CD4-positive, alpha-beta T cell treated with Interleukin-10 for 1 hour (primary cell): Measurements from ENCODE around the gene ZNF436.
"Not testable (repeated sequence)": the region's sequence is repeated elsewhere in the genome, so short reads cannot be mapped to it uniquely, and the experiment has no call there.

Experiments
- DNase-seq: peaks from one replicate; pipeline ENCODE4 v3.0.0-alpha.2; 2020

ZNF436 gene

DNA sequence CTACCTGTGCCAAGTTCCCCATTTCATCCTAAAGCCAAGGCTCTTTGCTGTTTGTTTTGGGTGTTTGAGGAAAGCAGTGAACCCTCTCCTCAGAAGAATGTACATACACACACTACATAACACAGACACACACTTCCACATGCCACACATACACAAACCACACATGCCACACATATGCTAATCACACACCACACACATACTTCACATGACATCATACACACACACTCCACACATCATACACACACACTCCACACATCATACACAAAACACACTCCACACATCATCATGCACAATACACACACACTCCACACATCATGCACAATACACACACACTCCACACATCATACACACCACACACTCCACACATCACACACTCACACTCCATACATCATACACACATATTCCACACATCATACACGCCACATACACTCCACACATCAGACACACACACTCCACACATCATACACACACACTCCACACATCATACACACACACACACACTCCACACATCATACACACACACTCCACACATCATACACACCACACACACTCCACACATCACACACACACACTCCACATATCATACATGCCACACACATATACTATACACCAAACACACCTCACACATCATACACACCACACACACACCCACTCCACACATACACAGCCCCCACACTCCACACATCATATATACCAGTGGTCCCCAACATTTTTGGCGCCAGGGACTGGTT lies 22.7 kb upstream of the ZNF436 start:
- DNase-seq = no peak

DNA sequence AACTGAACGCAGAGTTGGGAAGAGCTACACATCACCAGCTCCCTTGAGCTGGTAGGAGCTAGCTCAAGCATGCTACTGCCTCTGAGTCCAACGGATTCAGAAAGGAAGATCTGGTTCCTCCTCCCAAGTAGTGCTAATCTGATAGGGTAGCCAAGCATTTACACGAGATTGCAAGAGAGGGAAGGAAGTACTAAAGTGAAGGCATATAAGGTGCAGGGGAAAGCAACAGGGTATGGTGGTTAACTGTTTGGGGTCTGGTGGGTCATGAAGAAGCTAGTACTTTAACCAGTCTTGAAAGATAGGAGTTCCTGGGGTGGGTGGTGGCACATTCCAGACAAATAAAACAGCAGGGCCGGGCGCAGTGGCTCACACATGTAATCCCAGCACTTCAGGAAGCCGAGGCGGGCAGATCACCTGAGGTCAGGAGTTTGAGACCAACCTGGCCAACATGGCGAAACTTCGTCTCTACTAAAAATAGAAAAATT lies 20.2 kb upstream of the ZNF436 start:
- no peak for DNase-seq

DNA sequence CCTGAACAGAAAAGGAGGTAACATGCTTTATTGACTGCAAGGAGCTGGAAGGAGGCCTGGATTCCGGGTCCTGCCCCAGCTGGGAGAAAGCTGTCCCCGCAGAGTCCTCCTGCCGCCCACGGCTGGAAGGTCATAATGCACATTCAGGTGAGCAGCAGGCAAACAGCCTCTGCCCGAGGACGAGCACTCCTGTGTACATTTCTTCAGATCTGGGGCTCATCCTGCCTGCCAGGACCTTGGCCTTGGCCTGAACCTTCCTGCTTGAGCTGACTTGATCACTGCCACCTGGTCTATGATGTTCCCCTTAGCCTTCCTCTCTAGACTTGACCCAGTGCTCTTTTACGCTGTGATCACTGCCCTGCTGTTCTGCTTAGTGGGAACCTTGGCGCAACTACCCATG lies 17.9 kb upstream of the ZNF436 start:
- no peak for DNase-seq

DNA sequence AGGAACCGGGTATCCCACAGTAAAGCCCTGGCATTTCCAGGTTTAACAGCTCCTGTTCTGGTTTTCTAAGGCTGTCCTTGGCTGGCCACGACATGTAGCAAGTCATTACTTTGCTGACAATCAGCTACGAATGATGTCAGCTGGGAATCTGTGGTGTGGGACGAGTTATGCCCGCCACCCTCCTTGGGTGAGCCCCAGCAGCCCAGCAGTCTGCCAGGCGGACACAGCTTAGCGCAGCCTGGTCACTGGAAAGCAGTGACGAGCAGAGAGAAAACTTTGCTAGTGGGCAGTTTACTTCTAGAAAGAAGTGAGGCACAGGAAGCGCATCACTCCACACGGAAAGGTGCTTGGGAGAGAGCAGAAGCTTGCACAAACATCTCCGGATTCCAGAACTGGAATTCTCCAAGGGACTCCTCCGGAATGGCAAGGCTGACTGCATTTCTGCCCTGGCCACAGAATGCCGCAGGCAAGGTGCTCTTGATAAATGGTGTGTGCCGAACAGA lies 15.5 kb upstream of the ZNF436 start:
- no peak for DNase-seq

DNA sequence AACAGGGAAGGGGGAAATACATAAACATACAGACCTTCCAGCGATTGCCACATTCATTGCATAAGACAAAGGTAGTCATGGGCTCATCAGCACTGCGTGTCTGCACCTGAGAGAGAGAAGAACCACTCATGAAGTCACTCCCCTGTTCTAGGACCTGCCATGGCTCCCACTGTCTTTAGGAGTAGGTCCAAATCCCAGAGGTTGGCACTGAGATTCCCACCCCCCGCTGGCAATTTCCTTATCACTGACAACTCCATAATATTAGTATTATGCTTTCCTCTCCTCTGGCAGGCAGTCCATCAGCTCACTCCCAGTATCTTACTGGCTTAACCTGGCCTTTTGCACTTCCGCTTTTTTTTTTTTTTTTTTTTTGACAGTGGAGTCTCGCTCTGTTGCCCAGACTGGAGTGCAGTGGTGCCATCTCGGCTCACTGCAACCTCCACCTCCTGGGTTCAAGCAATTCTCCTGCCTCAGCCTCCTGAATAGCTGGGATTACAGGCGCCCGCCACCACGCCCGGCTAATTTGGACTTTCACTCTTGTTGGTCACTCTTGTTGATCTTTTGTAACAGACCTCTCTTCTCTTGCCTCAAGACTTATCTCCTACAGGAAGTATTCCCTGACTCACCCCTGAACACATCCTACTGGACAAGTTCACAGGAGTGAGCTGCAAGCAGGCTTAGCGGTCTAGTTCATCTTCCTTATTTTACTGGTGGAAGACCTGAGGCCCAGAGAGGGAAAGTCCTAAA lies 14.8 kb upstream of the ZNF436 start:
- no peak for DNase-seq

DNA sequence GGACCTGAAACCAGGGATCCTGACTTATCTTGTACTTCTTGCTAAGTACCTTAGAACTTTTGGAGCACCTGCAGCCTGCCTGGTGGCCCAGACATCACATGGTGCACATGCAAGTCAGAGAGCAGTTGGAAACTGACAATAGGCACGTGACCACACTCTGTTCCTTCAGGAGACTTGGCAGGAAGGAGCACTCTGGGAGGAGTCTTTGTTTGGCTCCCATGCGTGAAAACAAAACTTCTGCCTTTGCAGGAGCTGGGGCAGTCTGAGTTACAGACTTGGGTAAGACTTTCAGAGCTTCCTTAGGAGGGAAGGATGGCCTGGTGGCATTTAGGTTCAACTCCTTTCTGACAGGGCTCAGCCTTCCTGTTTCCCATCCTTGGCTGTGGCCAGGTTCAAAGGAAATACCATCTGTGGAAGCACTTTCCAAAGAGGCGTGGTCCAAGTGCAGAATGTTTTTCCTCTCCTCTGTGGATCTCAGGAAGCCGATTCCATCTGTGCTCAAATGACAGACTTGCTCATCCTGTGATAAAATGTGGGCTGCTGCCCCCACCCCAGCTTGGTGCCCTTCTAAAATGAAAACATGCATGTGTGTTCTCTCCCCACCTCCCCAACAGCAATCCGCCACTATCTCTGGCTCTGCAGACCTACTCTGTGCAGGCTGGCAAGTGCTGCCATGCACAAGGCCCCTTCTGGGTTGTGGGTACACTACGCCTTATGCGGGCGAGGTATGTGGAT lies 14.1 kb upstream of the ZNF436 start:
- DNase-seq = no peak

DNA sequence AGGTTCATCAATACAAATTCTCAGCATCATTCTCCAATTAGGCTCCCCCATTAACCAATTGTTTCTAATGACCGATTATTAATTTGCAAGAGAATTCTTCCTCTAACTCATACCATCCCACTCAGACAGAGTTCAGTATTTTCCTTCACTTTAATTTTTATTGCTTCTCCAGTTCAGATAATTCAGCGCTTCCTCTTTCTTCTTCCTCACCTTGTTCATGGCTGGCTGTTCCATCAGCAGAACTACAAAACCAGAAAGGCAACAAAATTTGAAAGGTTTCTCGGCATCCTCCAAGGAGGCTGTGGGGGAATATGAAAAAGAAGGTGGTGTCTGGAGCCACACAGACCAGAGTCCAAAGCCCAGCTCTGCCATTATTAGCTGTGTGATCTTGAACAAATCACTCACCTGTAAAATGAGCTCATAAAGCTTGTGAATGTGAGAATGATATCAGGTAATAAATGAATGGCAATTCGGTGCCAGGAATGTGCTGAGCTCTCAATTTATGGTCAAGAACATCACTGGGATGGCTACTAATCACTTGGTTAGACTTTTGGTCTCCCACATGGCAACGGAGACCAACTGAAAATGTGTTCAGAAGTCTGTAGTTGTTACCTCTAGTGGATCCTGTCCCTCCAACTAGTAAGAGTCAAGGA lies 11.7 kb upstream of the ZNF436 start:
- no peak for DNase-seq

DNA sequence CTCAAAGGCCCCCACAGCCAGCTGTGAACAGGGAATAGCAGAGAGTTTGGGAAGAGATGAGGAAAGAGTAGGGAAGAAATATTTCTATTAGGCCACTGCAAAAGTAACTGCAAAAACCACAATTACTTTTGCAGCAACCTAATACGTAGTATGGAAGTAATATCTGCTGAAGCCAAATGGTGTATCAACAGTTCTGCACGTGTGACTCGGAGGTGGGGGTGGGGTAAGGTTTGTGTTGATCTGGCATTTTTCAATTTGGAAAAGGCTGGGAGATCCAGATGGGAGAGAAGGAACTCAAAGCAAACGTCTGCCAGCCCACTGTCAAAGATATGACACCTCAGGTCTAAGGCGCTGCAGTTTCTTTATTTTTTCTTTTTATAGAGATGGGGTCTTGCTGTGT lies 11.1 kb upstream of the ZNF436 start:
- DNase-seq = no peak

DNA sequence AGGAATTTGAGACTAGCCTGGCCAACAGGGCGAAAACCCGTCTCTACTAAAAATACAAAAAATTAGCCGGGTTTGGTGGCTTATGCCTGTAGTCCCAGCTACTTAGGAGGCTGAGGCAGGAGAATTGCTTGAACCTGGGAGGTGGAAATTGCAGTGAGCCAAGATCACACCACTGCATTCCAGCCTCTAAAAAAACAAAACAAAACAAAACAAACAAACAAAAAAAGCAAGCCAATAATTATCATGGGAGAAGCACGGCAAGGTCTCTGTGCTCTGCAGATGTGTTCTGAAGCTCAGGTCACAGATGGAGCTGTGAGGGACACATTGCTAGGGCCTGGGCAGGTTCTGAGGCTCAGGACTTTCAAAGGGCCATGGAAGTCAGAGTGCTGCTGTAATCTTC lies 10.6 kb upstream of the ZNF436 start:
- DNase-seq = not testable (repeated sequence)

DNA sequence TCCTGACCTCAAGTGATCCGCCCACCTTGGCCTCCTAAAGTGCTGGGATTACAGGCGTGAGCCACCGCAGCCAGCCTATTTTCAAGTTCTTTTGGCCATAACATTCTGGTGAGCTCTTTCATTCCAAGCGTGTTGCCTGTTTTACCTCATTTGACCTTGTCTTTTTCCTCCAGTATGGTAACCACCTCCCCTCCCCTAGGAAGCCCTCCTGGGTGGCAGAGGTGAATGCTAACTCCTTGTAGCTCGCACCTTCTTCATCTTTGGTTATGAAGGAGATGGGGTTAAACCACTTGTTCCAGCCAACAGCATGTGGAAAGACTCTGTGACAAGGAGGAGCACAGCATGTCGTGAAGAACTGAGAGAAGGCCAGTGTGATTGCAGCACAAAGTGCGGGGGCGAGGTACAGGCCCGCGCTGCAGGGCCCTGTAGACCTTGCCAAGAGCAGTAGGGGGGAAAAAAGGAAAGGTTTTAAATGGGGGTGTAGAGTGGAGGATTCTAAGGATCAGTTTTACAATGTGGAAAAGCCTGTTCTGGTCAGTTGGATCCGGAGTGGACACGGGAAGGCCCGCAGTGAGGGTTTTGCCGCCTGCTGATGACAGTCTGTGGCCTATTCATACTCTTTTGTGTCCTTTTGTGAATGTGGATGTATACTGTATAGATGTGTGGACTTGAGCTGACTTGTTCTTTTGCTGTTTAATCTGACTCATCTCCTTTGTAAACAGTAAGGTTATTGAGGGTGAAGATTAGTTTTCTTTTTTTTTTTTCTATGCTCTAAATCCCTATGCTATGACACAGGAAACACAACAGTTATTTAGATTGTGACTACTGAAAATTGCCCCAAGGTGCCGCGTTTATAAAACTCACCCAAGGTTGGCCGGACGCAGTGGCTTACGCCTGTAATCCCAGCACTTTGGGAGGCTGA lies 7.5 kb upstream of the ZNF436 start:
- DNase-seq = no peak

DNA sequence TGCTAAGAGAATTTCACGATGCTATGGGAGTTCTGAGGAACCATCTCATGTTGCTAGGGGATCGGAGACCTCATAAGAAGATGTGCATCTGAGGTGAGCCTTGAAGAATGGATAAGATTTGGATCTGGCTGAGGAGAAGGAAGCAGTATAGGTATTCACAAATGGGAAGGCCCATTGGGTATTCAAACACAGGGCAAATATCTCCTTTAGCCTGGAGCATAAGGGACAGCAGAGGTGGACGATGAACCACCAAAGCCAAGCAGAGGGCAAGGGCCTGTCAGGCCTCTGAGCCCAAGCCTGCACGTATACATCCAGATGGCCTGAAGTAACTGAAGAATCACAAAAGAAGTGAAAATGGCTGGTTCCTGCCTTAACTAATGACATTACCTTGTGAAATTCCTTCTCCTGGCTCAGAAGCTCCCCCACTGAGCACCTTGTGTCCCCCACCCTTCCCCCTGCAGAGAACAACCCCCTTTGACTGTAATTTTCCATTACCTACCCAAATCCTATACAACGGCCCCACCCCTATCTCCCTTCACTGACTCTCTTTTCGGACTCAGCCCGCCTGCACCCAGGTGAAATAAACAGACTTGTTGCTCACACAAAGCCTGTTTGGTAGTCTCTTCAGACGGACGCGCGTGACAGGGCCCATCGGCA lies 4.6 kb upstream of the ZNF436 start:
- not testable (repeated sequence) for DNase-seq

DNA sequence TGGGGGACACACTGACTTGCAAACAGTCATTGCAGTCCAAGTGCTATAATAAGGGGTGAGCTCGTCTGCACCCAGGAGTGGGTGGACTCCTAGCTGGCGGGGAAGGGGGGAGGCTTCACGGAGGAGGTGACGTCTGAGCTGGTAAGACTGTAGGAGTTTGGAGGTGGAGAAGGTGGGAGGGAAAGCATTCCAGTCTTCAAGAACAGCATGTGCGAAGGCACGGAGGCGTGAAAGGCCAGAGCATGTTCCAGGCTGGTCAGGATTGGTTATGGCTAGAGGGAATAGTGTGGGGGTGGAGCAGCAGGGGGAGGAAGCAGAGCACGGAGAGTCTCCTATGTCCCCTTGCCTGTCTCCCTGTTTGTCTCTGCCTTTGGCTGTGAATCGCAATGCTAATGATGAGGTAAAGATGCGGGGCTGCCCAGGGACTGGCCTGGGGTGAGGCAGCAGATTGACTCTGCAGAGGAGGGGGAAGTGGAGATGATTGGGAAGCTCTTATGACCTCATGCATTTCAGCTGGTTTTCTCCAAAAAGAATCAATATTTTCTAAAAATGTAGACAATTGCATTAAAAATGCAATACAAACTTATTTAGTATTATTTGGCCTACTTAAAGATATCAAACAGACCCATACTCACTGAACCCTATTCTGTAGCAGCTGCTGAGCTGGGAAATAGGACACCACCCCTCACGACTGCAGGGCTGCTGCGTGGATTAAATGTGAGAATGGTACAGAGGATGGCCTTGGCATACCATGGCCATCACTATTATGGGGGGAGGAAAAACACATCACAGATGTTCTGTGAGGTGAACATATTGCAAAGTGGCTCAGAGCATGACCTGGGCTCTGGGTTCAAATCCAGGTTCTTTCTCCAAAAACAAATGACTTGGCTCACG lies 2.6 kb upstream of the ZNF436 start:
- no peak for DNase-seq

DNA sequence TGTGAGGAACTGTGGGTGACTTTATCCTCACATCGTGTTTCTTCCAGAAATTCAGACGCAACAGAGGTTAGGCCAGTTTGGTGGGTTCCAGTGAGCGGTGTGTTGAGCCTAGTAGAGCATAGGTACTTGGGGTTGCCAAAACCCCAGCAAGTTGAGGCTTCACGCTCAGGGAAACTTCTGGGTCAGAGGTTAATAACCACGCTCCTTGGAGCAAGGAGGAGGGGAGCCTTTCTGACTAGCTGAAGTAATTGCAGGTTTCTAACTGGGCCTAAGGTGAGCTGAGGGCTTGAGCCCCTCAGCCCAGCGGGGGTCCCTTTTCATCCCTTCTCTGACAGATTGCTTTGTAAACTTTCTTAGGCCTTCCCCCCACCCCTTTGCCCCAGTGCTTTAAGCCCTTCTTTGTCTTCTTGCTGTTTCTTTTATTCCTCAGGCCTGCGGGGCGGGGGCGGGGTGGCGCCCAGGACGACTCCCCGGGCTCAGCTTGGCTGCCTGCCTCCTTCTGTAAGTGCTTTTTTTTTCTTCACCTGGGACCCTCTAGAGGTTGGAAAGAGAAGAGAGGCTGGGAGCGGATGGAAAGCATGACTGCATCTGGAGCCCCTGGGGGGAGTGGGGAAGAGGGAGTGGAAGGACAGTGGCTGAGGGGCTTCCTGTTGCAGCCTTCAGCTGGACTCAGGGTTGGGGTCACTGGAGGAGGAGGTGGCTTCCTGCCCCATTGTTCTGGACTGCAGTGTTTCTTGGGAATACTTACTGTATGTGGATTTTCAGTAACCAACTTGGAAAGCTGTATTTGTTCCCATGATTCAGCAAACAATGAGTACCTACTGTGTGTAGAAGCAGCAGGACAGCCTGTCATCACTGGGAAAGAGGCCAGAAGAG lies 1.3 kb upstream of the ZNF436 start:
- no peak for DNase-seq

DNA sequence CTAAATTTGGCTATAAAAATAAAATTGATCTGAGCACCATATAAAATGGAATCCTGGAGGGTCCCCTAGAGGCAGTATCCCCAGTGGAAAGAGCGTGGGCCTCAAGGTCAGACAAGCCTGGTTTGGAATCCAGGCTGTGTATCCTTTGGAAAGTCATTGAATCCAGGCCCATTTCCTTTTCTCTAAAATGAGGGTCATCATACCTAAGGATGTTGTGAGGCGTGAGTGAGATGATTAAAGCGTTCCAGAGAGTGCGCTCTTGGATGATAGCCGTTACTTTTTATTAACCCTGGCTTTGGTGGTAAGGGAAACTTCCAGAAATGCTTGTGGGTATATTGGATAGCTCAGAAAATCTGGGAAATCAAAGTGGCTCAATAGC lies 683 bp upstream of the ZNF436 start:
- no peak for DNase-seq

DNA sequence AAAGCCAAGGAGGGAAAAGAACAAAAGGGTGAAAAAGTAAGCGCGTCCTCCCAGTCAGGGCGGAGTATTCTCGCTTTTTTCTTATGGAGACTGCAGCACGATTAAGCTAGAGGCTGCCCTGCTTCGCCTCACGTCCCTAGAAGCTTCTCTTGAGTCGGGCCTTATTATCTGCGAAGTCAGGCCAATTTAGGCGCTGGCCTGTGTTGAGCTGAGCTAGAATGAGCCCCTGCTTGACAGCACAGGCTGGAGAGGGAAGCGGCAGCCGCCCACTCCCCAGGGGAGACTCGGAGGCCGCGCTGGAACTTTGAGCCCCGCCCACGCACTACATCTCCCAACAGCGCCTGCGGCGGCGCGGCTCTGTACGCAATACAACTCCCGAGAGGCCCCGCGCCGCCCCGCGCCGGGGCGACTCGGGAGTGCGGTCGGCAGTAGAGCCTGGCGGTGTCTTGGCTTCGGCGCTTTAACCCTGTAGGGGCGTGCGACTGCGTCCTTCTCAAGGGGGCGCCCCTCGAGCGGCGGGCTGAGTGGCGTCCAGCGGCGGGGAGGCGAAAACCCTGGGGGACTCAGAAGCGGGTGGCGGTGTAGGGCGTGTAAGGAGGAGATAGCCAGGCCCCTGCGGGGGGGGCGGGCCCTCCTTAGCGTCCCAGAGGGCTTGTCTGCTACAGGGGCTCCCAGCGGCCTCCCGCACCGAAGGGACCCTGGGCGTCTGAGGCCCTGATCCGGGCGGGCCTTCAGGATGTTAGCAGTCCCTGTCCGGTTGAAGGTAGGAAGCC lies 888 bp downstream of the ZNF436 start:
- peak; percentile 88 for DNase-seq

DNA sequence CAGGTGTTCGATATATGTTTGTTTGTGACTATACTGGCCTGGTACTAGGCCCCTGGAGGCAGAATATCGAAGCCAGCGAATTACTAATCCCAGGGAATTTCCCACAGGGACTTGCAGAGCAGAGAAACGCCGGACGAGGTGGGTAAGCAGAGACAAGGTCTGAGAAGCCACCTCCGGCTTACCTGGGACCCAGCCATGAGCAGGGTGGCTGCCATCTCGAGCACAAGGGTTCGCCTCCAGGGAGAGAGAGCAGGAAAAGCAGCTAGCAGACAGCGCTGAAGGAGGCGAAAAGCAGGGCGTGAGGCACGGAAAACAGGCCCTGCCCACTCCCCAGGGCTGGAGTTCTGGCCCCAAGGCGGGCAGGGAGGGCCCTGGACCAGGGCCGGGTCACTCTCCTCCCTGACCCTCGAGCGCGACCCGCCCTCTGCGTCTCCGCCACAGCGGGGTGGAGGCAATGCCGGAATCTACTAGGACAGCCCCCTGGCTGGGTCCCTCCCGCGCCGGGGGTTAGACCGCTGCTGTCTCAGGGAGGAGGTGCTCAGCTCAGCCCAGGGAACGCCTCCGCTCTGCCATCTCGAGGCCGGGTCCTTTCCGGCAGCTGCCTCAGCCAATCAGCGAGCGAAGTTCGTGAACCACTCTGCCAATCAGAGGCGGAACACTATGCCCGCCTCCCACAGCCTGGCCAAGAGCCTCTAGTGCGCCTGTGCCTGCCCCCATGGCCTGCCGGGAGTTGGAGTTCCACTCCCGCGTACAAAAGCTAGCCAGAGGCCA lies 1.7 kb downstream of the ZNF436 start:
- DNase-seq = peak; percentile 99

DNA sequence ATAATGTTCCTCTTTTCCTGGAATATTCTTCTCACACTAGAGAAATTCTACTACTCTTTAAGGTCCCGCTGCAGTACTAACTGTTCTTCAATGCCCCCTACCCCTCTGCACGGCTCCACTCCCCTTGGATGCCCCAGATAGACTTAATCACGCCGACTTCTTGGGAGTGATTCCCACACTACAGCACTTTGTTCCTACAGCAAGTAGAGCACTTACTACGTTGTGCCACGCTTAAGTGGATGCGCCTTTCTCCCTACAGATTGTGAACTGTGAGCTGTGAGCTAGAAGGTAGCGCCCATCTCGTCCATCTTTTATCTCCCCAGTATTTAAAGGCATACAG lies 2.2 kb downstream of the ZNF436 start:
- DNase-seq = no peak

DNA sequence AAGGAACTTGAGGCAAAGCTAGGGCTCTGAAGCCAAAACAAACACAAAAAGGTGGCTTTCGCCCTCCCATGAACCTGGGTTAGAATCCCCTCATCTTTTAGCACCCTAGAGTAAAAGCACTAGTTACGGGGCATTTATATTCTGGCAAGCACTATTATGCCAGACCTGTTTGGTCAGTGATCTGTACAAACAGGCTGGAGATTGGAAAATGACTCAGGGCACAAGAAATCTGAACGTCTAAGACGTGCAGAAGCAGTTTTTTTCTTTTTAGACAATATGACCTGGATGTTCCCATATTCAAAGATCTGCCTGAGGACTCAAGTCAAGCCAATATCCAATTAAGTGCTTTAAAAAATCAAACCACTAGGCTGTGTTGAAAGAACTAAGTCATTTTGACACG lies 3.0 kb downstream of the ZNF436 start:
- DNase-seq = no peak
